GM12875 (cell line): ENCODE data around the gene RFX1.
"Not testable (repeated sequence)": the region's sequence is repeated elsewhere in the genome, so short reads cannot be mapped to it uniquely, and the experiment has no call there.

ENCODE experiments used
- H3K4me3 ChIP-seq: one replicate; pipeline ENCODE4 v1.5.1; 2011; ENCODE audit warnings: low read depth, low read length, control low read depth
- TF ChIP-seq, protein P1 (sequence below): IDR thresholded peaks from 2 replicates; pipeline ENCODE4 v1.5.1; 2011; ENCODE audit warnings: low read depth, mild to moderate bottlenecking, control low read depth, inconsistent platforms, low read length, moderate library complexity, borderline replicate concordance; ENCODE audit not compliant: insufficient read depth

The RFX1 gene

DNA sequence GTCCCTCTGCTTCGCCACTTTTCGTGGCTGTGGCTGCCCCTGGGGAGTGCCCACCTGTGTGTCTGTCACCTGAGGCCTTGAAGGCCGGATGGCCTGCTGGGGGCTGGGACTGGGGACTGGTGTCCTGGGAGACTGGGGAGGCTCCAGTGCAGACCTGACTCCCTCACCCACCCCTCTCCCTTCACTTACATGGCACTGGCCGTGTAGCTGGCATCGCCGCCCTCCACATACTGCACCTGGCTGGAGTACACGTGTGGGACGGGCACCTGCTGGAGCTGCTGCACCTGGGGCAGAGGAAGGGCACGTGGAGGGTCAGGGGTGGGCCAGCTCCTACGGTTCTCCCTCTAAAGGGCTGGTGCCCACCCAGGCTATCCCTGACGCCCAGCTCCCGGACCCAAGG is 28.3 kb downstream of the RFX1 start:
- no peak overlapping the region for H3K4me3 ChIP-seq
- TF ChIP-seq, protein P1, sequence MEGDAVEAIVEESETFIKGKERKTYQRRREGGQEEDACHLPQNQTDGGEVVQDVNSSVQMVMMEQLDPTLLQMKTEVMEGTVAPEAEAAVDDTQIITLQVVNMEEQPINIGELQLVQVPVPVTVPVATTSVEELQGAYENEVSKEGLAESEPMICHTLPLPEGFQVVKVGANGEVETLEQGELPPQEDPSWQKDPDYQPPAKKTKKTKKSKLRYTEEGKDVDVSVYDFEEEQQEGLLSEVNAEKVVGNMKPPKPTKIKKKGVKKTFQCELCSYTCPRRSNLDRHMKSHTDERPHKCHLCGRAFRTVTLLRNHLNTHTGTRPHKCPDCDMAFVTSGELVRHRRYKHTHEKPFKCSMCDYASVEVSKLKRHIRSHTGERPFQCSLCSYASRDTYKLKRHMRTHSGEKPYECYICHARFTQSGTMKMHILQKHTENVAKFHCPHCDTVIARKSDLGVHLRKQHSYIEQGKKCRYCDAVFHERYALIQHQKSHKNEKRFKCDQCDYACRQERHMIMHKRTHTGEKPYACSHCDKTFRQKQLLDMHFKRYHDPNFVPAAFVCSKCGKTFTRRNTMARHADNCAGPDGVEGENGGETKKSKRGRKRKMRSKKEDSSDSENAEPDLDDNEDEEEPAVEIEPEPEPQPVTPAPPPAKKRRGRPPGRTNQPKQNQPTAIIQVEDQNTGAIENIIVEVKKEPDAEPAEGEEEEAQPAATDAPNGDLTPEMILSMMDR = no peak

DNA sequence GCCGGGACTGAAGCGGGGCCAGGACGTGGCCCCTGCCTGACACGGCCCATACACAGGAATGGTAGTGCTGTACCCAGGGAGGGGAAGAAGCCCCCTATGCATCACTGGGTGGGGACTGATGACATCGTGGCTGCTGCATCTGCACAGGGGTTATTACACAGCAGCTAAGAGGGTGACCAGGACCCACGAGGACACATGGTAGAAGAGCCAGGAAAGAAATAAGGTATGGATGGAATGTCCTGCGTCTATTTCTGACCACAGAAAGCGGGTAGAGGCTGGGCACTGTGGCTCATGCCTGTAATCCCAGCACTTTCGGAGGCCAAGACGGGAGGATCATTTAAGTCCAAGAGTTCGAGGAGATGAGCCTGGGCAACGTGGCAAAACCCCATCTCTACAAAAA is 29.7 kb downstream of the RFX1 start:
- TF ChIP-seq, protein P1 = no peak
- no peak overlapping the region for H3K4me3 ChIP-seq

DNA sequence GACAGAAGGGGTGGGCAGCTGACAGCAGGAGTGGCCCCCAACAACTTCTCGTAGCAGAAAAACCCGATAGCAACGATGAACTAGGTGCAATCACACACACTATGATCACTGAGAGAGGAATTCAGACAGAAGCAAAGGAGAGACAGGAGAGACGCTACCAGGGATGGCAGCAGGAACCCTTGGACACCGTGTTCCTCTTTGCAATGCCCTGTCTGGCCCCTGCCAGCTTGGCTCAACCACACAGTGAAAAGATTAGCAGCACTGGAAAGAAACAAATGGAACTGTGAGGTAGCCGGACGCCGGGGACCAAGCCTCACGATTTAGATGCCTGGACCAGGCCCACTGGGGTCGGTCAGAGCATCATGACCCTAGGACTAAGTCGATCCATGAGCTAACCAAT is 30.2 kb downstream of the RFX1 start:
- TF ChIP-seq, protein P1 = no peak
- no peak overlapping the region for H3K4me3 ChIP-seq

DNA sequence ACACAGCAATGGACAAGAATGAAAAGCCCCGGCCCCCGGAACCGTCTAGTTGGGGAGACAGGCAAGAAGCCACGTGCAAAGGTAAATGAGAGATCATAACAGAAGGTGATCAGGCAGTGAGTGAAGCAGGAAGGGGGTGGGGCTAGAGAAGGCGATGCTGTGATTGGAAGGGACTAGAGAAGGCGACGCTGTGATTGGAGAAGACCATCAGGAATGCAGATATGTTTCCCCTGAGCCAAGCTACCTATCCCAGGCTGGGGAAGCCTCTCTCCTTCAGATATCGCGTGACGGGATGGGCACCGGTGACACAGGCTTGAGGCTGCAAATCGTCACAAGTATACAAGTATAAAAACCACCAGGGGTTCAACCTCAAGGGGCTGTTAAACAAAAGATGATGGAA is 32.0 kb downstream of the RFX1 start:
- H3K4me3 ChIP-seq = no peak overlapping the region
- TF ChIP-seq, protein P1 = no peak

DNA sequence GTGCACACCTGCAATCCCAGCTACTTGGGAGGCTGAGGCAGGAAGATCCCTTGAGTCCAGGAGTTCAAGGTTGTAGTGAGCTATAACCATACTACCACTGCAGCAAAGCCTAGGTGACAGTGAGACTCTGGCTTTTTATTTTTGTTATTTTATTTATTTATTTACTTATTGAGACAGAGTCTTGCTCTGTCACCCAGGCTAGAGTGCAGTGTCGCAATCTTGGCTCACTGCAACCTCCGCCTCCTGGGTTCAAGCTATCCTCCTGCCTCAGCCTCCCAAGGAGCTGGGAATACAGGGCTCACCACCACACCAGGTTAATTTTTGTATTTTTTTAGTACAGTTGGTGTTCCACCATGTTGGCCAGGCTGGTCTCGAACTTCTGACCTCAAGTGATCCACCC is 32.6 kb downstream of the RFX1 start:
- H3K4me3 ChIP-seq = not testable (repeated sequence)

DNA sequence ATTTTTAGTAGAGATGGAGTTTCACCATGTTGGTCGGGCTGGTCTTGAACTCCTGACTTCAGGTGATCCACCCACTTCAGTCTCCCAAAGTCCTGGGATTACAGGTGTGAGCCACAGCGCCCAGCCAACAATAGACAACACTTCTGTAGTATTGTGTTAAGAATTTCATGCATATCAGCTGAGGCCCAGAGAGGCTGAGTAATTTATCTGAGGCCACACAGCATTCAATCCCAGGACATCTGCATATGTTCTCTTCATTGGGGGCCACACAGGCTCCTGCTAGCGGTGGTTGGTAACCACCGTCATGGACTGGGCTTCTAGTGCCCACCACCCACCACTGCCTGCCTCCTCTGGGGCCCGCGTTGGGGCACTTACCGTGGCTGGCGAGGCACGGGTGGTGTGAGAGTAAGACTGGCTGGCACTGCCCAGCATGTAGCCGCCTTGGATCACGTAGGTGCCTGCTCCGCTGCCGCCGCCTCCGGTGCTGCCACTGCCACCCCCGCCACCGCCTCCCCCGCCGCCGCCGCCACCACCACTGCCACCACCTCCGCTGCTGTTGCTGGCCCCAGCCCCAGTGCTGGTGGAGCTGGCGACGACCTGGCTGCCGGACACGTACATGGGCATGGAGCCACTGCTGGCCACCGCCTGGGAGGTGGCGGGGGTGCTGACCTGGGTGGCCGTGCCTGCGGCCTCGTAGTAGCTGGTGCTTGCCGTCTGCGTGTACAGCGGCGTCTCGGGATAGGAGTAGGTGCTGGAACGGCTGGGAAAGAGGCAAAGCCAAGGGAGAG is 33.6 kb downstream of the RFX1 start:
- H3K4me3 ChIP-seq = no peak overlapping the region
- TF ChIP-seq, protein P1 = no peak

DNA sequence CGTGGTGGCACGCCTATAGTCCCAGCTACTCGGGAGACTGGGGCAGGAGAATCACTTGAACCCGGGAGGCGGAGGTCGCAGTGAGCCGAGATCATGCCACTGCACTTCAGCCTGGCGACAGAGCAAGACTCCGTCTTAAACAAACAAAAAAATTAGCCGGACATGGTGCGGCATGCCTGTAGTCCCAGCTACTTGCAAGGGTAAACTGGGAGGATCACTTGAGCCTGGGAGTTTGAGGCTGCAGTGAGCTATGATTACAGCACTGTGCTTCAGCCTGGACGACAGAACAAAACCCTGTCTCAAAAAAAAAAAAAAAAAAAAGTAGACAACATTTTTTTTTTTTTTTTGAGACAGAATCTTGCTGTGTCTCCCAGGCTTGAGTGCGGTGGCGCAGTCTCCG is 34.3 kb downstream of the RFX1 start:
- H3K4me3 ChIP-seq = not testable (repeated sequence)

DNA sequence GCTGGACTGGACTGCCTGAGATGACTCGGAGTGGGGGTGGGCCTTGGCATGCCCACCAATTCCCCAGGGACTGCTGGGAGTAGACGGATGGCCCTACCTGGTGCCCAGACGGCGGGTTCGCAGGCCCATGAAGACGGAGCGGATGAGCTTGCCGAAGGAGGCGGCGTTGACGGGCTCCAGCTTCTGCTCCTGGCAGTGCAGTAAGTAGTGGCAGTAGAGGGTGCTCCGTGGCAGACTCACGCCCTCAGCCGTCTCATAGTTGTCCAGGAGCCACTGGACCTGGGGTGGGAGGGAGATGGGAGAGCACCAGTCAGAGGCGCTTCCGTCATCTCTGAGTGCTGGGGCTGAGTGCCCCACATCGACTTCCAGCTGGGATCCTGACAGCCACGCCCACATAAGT is 36.2 kb downstream of the RFX1 start:
- TF ChIP-seq, protein P1 = no peak
- no peak overlapping the region for H3K4me3 ChIP-seq
